KMS-11 (cell line): ENCODE results near the gene RAB1A.

ENCODE experiments used
- H2AFZ ChIP-seq: fragments of 200-600 bp; sonication (generic); 2 replicates; pipeline ENCODE4 v1.6.1; 2016; ENCODE audit warnings: antibody characterized with exemption, mixed run types, low read depth
- H3K27ac ChIP-seq: fragments of 200-600 bp; sonication (generic); 2 replicates; pipeline ENCODE4 v1.6.1; 2016; ENCODE audit warnings: mild to moderate bottlenecking, mixed run types
- H3K27me3 ChIP-seq: fragments of 200-600 bp; sonication (generic); 2 replicates; pipeline ENCODE4 v1.6.1; 2017; ENCODE audit warnings: mild to moderate bottlenecking, low read depth, mixed run types, moderate library complexity; ENCODE audit not compliant: insufficient read depth
- H3K36me3 ChIP-seq: fragments of 200-600 bp; sonication (generic); 2 replicates; pipeline ENCODE4 v1.6.1; 2017; ENCODE audit warnings: mild to moderate bottlenecking, mixed run types; ENCODE audit not compliant: insufficient read depth
- H3K4me1 ChIP-seq: fragments of 200-600 bp; sonication (generic); 2 replicates; pipeline ENCODE4 v1.6.1; 2016; ENCODE audit warnings: mild to moderate bottlenecking, low read depth, mixed run types; ENCODE audit not compliant: poor library complexity, severe bottlenecking
- H3K4me2 ChIP-seq: fragments of 200-600 bp; sonication (generic); 2 replicates; pipeline ENCODE4 v1.7.0; 2016; ENCODE audit warnings: mild to moderate bottlenecking, mixed run types
- H3K4me3 ChIP-seq: fragments of 200-600 bp; sonication (generic); IDR thresholded peaks from 2 replicates; pipeline ENCODE4 v1.6.1; 2017; ENCODE audit warnings: low read depth, low read length, mixed read lengths; ENCODE audit not compliant: insufficient read depth
- H3K79me2 ChIP-seq: fragments of 200-600 bp; sonication (generic); 2 replicates; pipeline ENCODE4 v1.6.1; 2016; ENCODE audit warnings: low read depth, mixed run types; ENCODE audit not compliant: insufficient read depth
- H3K9ac ChIP-seq: fragments of 200-600 bp; sonication (generic); 2 replicates; pipeline ENCODE4 v1.6.1; 2016; ENCODE audit warnings: mild to moderate bottlenecking, mixed run types
- H4K20me1 ChIP-seq: fragments of 200-600 bp; sonication (generic); 2 replicates; pipeline ENCODE4 v1.6.1; 2016; ENCODE audit warnings: mild to moderate bottlenecking, mixed run types; ENCODE audit not compliant: insufficient read depth
- CTCF ChIP-seq: fragments of 200-600 bp; sonication (generic); conservative IDR thresholded peaks from 2 replicates; pipeline ENCODE4 v1.6.1; 2017; ENCODE audit warnings: low read depth, mild to moderate bottlenecking, antibody characterized with exemption, low read length, moderate library complexity, mixed read lengths

Gene RAB1A

GRCh38 chr2:65108780-65109179 is 21.1 kb downstream of the RAB1A start:
- H3K4me3 ChIP-seq, result no peak overlapping the region
- peaks cover 17% of the 10 kb centered on the region for H3K4me1 ChIP-seq
- H3K79me2 ChIP-seq, result peaks cover 98% of the 10 kb centered on the region
- peaks cover 32% of the 10 kb centered on the region for H4K20me1 ChIP-seq
- H3K4me2 ChIP-seq, result no peak overlapping the region
- TF ChIP-seq CTCF, result no peak
- H3K9ac ChIP-seq, result no peak overlapping the region
- H3K27ac ChIP-seq, result no peak overlapping the region
- no peak overlapping the region for H2AFZ ChIP-seq
- no peaks in the 10 kb centered on the region for H3K27me3 ChIP-seq
- peaks cover 9% of the 10 kb centered on the region; the same call in 1 of the 2 replicates for H3K36me3 ChIP-seq

GRCh38 chr2:65107530-65107929 is 22.4 kb downstream of the RAB1A start:
- no peaks in the 10 kb centered on the region for H3K27me3 ChIP-seq
- H3K79me2 ChIP-seq, result peaks cover 96% of the 10 kb centered on the region
- no peak overlapping the region for H3K4me3 ChIP-seq
- peaks cover 9% of the 10 kb centered on the region for H3K4me1 ChIP-seq
- H3K36me3 ChIP-seq, result peaks cover 17% of the 10 kb centered on the region; the same call in 1 of the 2 replicates
- no peak for TF ChIP-seq CTCF
- H3K9ac ChIP-seq, result no peak overlapping the region
- H4K20me1 ChIP-seq, result peaks cover 21% of the 10 kb centered on the region
- H2AFZ ChIP-seq, result no peak overlapping the region
- H3K4me2 ChIP-seq, result no peak overlapping the region
- H3K27ac ChIP-seq, result no peak overlapping the region

GRCh38 chr2:65103013-65103715 is 26.7 kb downstream of the RAB1A start:
- no peaks in the 10 kb centered on the region for H3K27me3 ChIP-seq
- H4K20me1 ChIP-seq, result peaks cover 3% of the 10 kb centered on the region
- peaks cover 66% of the 10 kb centered on the region for H3K79me2 ChIP-seq
- no peak for TF ChIP-seq CTCF
- no peak overlapping the region for H3K27ac ChIP-seq
- no peak overlapping the region for H3K4me2 ChIP-seq
- no peak overlapping the region for H3K4me3 ChIP-seq
- H3K9ac ChIP-seq, result no peak overlapping the region
- H3K36me3 ChIP-seq, result peaks cover 21% of the 10 kb centered on the region; the same call in 1 of the 2 replicates
- H2AFZ ChIP-seq, result no peak overlapping the region
- H3K4me1 ChIP-seq, result peaks cover 13% of the 10 kb centered on the region

- Histone ChIP-seq H3K79me2 (peaks cover 65% of the 10 kb centered on the region), H3K27me3 (no peaks in the 10 kb centered on the region), H3K36me3 (peaks cover 20% of the 10 kb centered on the region), H3K4me3 (no peak overlapping the region), H4K20me1 (peaks cover 3% of the 10 kb centered on the region; the same call in 1 of the 2 replicates), H3K4me2 (no peak overlapping the region), H2AFZ (no peak overlapping the region), H3K27ac (no peak overlapping the region), H3K4me1 (peaks cover 16% of the 10 kb centered on the region), H3K9ac (no peak overlapping the region)
- no peak for TF ChIP-seq CTCF
These were observed 28.8 kb downstream of the RAB1A start for GRCh38 chr2:65101071-65101470.
